HUES48 (cell line): Measurements from ENCODE around the gene PSG4.
"Not testable (repeated sequence)": the region's sequence is repeated elsewhere in the genome, so short reads cannot be mapped to it uniquely, and the experiment has no call there.

Source experiments
- H3K27ac ChIP-seq: one replicate; pipeline ENCODE4 v1.7.0; 2013; ENCODE audit warnings: low read depth, low read length, inconsistent platforms
- H3K27me3 ChIP-seq: 2 replicates; pipeline ENCODE4 v1.6.1; 2013; ENCODE audit warnings: mild to moderate bottlenecking, low read length; ENCODE audit not compliant: control insufficient read depth, insufficient read depth
- H3K36me3 ChIP-seq: 2 replicates; pipeline ENCODE4 v1.6.1; 2013; ENCODE audit warnings: low read length; ENCODE audit not compliant: control insufficient read depth, insufficient read depth
- H3K4me1 ChIP-seq: 2 replicates; pipeline ENCODE4 v1.6.1; 2013; ENCODE audit warnings: mild to moderate bottlenecking, low read length; ENCODE audit not compliant: control insufficient read depth, insufficient read depth
- H3K4me3 ChIP-seq: 2 replicates; pipeline ENCODE4 v1.5.1; 2013; ENCODE audit warnings: mild to moderate bottlenecking, low read depth, low read length
- H3K9ac ChIP-seq: 2 replicates; pipeline ENCODE4 v1.6.1; 2013; ENCODE audit warnings: mild to moderate bottlenecking, low read depth, low read length, moderate library complexity
- H3K9me3 ChIP-seq: 2 replicates; pipeline ENCODE4 v1.6.1; 2013; ENCODE audit warnings: low read length; ENCODE audit not compliant: control insufficient read depth, insufficient read depth

PSG4 gene

GRCh38 chr19:43224855-43225253 is 19.4 kb upstream of the PSG4 start:
- Histone ChIP-seq H3K27me3 (no peaks in the 10 kb centered on the region), H3K4me3 (no peak overlapping the region), H3K27ac (no peak overlapping the region), H3K4me1 (no peaks in the 10 kb centered on the region), H3K9me3 (peaks cover 47% of the 10 kb centered on the region), H3K9ac (no peak overlapping the region), H3K36me3 (no peaks in the 10 kb centered on the region)

GRCh38 chr19:43224201-43224854 is 18.9 kb upstream of the PSG4 start:
- H3K4me3 ChIP-seq, H3K36me3 ChIP-seq, H3K4me1 ChIP-seq: not testable (repeated sequence)

GRCh38 chr19:43221891-43222290 is 16.5 kb upstream of the PSG4 start:
- not testable (repeated sequence) for H3K27me3 ChIP-seq, H3K4me3 ChIP-seq, H3K4me1 ChIP-seq, H3K9ac ChIP-seq, H3K27ac ChIP-seq, H3K36me3 ChIP-seq
- H3K9me3 ChIP-seq = peaks cover 35% of the 10 kb centered on the region

More at GRCh38 chr19:43224201-43224854, 18.9 kb upstream of the PSG4 start:
- not testable (repeated sequence) for H3K9ac ChIP-seq, H3K27ac ChIP-seq, H3K27me3 ChIP-seq
- peaks cover 43% of the 10 kb centered on the region for H3K9me3 ChIP-seq

GRCh38 chr19:43219136-43219535 is 13.7 kb upstream of the PSG4 start:
- not testable (repeated sequence) for H3K4me3 ChIP-seq, H3K36me3 ChIP-seq, H3K9ac ChIP-seq, H3K4me1 ChIP-seq, H3K27me3 ChIP-seq, H3K27ac ChIP-seq
- H3K9me3 ChIP-seq = peaks cover 27% of the 10 kb centered on the region

- not testable (repeated sequence) for H3K27ac ChIP-seq, H3K4me1 ChIP-seq, H3K9ac ChIP-seq, H3K27me3 ChIP-seq, H3K36me3 ChIP-seq, H3K4me3 ChIP-seq
- H3K9me3 ChIP-seq = peaks cover 15% of the 10 kb centered on the region
Observed at GRCh38 chr19:43215881-43216280, 10.4 kb upstream of the PSG4 start.

GRCh38 chr19:43207991-43208390 is 2.6 kb upstream of the PSG4 start:
- H3K36me3 ChIP-seq = no peaks in the 10 kb centered on the region
- peaks cover 17% of the 10 kb centered on the region for H3K9me3 ChIP-seq
- H3K4me1 ChIP-seq = no peaks in the 10 kb centered on the region

GRCh38 chr19:43207174-43207573 is 1.7 kb upstream of the PSG4 start:
- H3K4me3 ChIP-seq, H3K27ac ChIP-seq, H3K36me3 ChIP-seq, H3K9ac ChIP-seq, H3K27me3 ChIP-seq, H3K4me1 ChIP-seq: not testable (repeated sequence)
- H3K9me3 ChIP-seq = peaks cover 17% of the 10 kb centered on the region

More at GRCh38 chr19:43207991-43208390, 2.6 kb upstream of the PSG4 start:
- H3K27ac ChIP-seq = no peak overlapping the region
- H3K9ac ChIP-seq = no peak overlapping the region
- no peak overlapping the region for H3K4me3 ChIP-seq
- H3K27me3 ChIP-seq = no peaks in the 10 kb centered on the region

- not testable (repeated sequence) for H3K9ac ChIP-seq, H3K27me3 ChIP-seq, H3K27ac ChIP-seq, H3K4me3 ChIP-seq, H3K36me3 ChIP-seq, H3K4me1 ChIP-seq
- peaks cover 13% of the 10 kb centered on the region for H3K9me3 ChIP-seq
Observed at GRCh38 chr19:43203611-43204010, 1.8 kb downstream of the PSG4 start.

- H3K4me3 ChIP-seq, H3K27ac ChIP-seq, H3K27me3 ChIP-seq, H3K4me1 ChIP-seq, H3K36me3 ChIP-seq, H3K9ac ChIP-seq: not testable (repeated sequence)
- peaks cover 14% of the 10 kb centered on the region for H3K9me3 ChIP-seq
Observed at GRCh38 chr19:43201891-43202290, 3.5 kb downstream of the PSG4 start.

GRCh38 chr19:43201337-43201801 is 4.1 kb downstream of the PSG4 start:
- H3K4me3 ChIP-seq, H3K9ac ChIP-seq: not testable (repeated sequence)

GRCh38 chr19:43198686-43199419 is 6.6 kb downstream of the PSG4 start:
- H3K9me3 ChIP-seq = peaks cover 18% of the 10 kb centered on the region
- not testable (repeated sequence) for H3K36me3 ChIP-seq, H3K9ac ChIP-seq, H3K27ac ChIP-seq, H3K4me3 ChIP-seq, H3K27me3 ChIP-seq, H3K4me1 ChIP-seq

More at GRCh38 chr19:43201337-43201801, 4.1 kb downstream of the PSG4 start:
- not testable (repeated sequence) for H3K36me3 ChIP-seq, H3K4me1 ChIP-seq, H3K27ac ChIP-seq, H3K27me3 ChIP-seq
- H3K9me3 ChIP-seq = peaks cover 14% of the 10 kb centered on the region
